OCI-LY7 (cell line): ENCODE data around the gene SERPIND1. TPM values are rescaled to one million over a fixed set of nuclear protein-coding genes. Genes with fewer than 3 reads are reported as not detected.

ENCODE experiments used
- BruUV-seq: library from RNA; stranded (reverse); fragments of 400-500 nt; replicated peaks from 2 replicates; lab custom pipeline; 2021; lab: Mats Ljungman, UMichigan
- CTCF ChIA-PET: fragments of 300-600 bp; sonication (Branson Sonifier 250); formaldehyde crosslinking; loops from one replicate; lab custom pipeline; 2022; ENCODE audit warnings: antibody characterized with exemption; ENCODE audit not compliant: unreplicated experiment; lab: Charles Lee
- POLR2A ChIA-PET: fragments of 300-600 bp; sonication (Branson Sonifier 250); formaldehyde crosslinking; loops from one replicate; lab custom pipeline; 2022; ENCODE audit warnings: antibody characterized with exemption; lab: Charles Lee
- DNase-seq: peaks from one replicate; pipeline ENCODE4 v3.0.0-alpha.2; 2015; ENCODE audit warnings: low spot score
- H2AFZ ChIP-seq: fragments of 200-600 bp; sonication (generic), shearing (Covaris generic); 2 replicates; pipeline ENCODE4 v1.6.1; 2014; ENCODE audit warnings: mild to moderate bottlenecking, antibody characterized with exemption, low read length, moderate library complexity
- H3K27ac ChIP-seq: fragments of 200-600 bp; sonication (generic); 2 replicates; pipeline ENCODE4 v1.5.1; 2014; ENCODE audit warnings: mixed run types, low read depth, mild to moderate bottlenecking, moderate library complexity, low read length, inconsistent platforms; ENCODE audit not compliant: poor library complexity, severe bottlenecking
- H3K36me3 ChIP-seq: fragments of 200-600 bp; sonication (generic); 2 replicates; pipeline ENCODE4 v1.6.1; 2014; ENCODE audit warnings: mild to moderate bottlenecking, antibody characterized with exemption, low read length, moderate library complexity, mixed read lengths; ENCODE audit not compliant: insufficient read depth
- H3K4me1 ChIP-seq: fragments of 200-600 bp; sonication (generic); 2 replicates; pipeline ENCODE4 v1.5.1; 2014; ENCODE audit warnings: mild to moderate bottlenecking, low read length; ENCODE audit not compliant: insufficient read depth, poor library complexity, severe bottlenecking
- H3K4me2 ChIP-seq: fragments of 200-600 bp; sonication (generic); 2 replicates; pipeline ENCODE4 v1.6.1; 2014; ENCODE audit warnings: mild to moderate bottlenecking, low read length
- H3K4me3 ChIP-seq: fragments of 200-600 bp; sonication (generic); 2 replicates; pipeline ENCODE4 v1.5.1; 2014; ENCODE audit warnings: mild to moderate bottlenecking, low read depth, low read length; ENCODE audit not compliant: poor library complexity, severe bottlenecking
- H3K79me2 ChIP-seq: fragments of 200-600 bp; sonication (generic); 2 replicates; pipeline ENCODE4 v1.6.1; 2016; ENCODE audit warnings: low read depth, mild to moderate bottlenecking, low read length, moderate library complexity, mixed read lengths; ENCODE audit not compliant: insufficient read depth
- H3K9me2 ChIP-seq: fragments of 200-600 bp; sonication (generic); 2 replicates; pipeline ENCODE4 v1.6.1; 2016; ENCODE audit warnings: mild to moderate bottlenecking, low read length, mixed read lengths; ENCODE audit not compliant: insufficient read depth
- H3K9me3 ChIP-seq: fragments of 200-600 bp; sonication (generic); 2 replicates; pipeline ENCODE4 v1.6.1; 2014; ENCODE audit warnings: mild to moderate bottlenecking, mixed run types, low read length, mixed read lengths
- H4K20me1 ChIP-seq: fragments of 200-600 bp; sonication (generic); 2 replicates; pipeline ENCODE4 v1.6.1; 2014; ENCODE audit warnings: mild to moderate bottlenecking, antibody characterized with exemption, low read length, moderate library complexity, mixed read lengths; ENCODE audit not compliant: insufficient read depth
- CTCF ChIP-seq: fragments of 200-600 bp; sonication (generic); conservative IDR thresholded peaks from 2 replicates; pipeline ENCODE4 v1.5.1; 2014; ENCODE audit warnings: mild to moderate bottlenecking, antibody characterized with exemption, low read length, moderate library complexity, mixed read lengths
- EZH2phosphoT487 ChIP-seq: fragments of 200-600 bp; sonication (generic); IDR thresholded peaks from 2 replicates; pipeline ENCODE4 v1.6.1; 2018; ENCODE audit warnings: low read depth, borderline replicate concordance, mild to moderate bottlenecking, mixed run types, antibody characterized with exemption, low read length, moderate library complexity, mixed read lengths
- intact Hi-C: fragments of 100-400 bp; cut with micrococcal nuclease; formaldehyde crosslinking; loops from one replicate; pipeline ENCODE4 v1.10.0; 2022; ENCODE audit not compliant: unreplicated experiment
- total RNA-seq, 2 experiments: library from RNA; depleted of rRNA in 1 of 2; stranded (reverse); fragments of >200 nt in 1 of 2; shearing (Covaris generic) in 1 of 2; gene quantifications; 2 replicates each; pipeline ENCODE4 v1.2.3, GENCODE V29; 2014 to 2022

Gene SERPIND1
- total RNA-seq, 2 experiments from 2014 or later: not detected

GRCh38 chr22:20750461-20751184, 23.3 kb upstream of the SERPIND1 start:
- no TSS peak for BruUV-seq
- TF ChIP-seq EZH2phosphoT487: no peak
- TF ChIP-seq CTCF: no peak
- H3K4me3 ChIP-seq: no peak overlapping the region
- peaks cover 10% of the 10 kb centered on the region for H3K4me1 ChIP-seq
- no peaks in the 10 kb centered on the region for H3K9me3 ChIP-seq
- intact Hi-C loops: no loop called here
- no peaks in the 10 kb centered on the region for H3K9me2 ChIP-seq
- CTCF ChIA-PET: no interaction called here
- H3K79me2 ChIP-seq: no peaks in the 10 kb centered on the region
- no peak for DNase-seq
- H4K20me1 ChIP-seq: no peaks in the 10 kb centered on the region
- no peak overlapping the region for H3K27ac ChIP-seq
- no peak overlapping the region for H3K4me2 ChIP-seq
- POLR2A ChIA-PET: no interaction called here
- H2AFZ ChIP-seq: no peak overlapping the region
- H3K36me3 ChIP-seq: peaks cover 34% of the 10 kb centered on the region; the same call in 1 of the 2 replicates

GRCh38 chr22:20751185-20751851, 22.6 kb upstream of the SERPIND1 start:
- Histone ChIP-seq H3K79me2 (no peaks in the 10 kb centered on the region), H3K4me2 (no peak overlapping the region), H3K4me1 (peaks cover 10% of the 10 kb centered on the region), H3K36me3 (peaks cover 32% of the 10 kb centered on the region; the same call in 1 of the 2 replicates), H3K27ac (no peak overlapping the region), H3K9me3 (no peaks in the 10 kb centered on the region), H2AFZ (no peak overlapping the region), H3K9me2 (no peaks in the 10 kb centered on the region), H4K20me1 (no peaks in the 10 kb centered on the region), H3K4me3 (no peak overlapping the region)
- CTCF ChIA-PET: no interaction called here
- DNase-seq: no peak
- intact Hi-C loops: no loop called here
- no peak for TF ChIP-seq CTCF
- TF ChIP-seq EZH2phosphoT487: no peak
- POLR2A ChIA-PET: no interaction called here
- BruUV-seq: no TSS peak
